Stimulated activated CD4-positive, alpha-beta T cell treated with anti-CD3 and anti-CD28 coated beads, Interleukin-1b, Interleukin-23, amount 100 ng/mL, for 1 hour (primary cell): ENCODE data around the gene PEX26.
"Not testable (repeated sequence)": the region's sequence is repeated elsewhere in the genome, so short reads cannot be mapped to it uniquely, and the experiment has no call there.

Experiments used
- DNase-seq, 2 donors: peaks; one replicate each; pipeline ENCODE4 v3.0.0-alpha.2; 2020; ENCODE audit warnings: low read depth in 2 of 2

PEX26 gene

DNA sequence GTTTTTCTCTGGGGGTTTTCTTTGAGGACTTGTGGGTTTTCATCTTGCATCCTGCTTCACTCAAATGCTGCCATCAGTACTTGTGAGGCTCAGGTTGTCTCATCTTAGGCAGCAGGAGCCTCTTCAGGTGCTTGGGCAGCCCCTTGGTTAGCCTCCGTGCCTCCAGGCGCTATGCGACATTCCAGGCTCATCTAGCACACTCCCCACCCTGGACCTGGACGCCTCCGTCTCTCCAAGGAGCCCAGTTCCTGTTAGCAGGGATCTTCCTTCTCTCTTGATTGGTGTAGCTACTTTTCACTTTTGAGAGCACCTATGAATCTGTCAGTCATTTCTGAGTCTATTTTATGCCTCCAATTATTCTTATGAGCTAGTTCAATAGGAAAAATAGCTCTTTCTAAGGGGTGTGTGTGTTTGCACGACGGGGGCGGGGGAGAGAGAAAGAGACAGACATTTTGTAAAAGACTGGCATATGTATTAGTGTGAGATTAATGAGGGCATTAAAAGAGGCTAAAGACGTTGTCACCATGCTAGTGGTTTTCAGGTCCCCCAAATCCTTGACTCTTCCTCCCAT lies 40.6 kb downstream of the PEX26 start:
- no peak for DNase-seq

DNA sequence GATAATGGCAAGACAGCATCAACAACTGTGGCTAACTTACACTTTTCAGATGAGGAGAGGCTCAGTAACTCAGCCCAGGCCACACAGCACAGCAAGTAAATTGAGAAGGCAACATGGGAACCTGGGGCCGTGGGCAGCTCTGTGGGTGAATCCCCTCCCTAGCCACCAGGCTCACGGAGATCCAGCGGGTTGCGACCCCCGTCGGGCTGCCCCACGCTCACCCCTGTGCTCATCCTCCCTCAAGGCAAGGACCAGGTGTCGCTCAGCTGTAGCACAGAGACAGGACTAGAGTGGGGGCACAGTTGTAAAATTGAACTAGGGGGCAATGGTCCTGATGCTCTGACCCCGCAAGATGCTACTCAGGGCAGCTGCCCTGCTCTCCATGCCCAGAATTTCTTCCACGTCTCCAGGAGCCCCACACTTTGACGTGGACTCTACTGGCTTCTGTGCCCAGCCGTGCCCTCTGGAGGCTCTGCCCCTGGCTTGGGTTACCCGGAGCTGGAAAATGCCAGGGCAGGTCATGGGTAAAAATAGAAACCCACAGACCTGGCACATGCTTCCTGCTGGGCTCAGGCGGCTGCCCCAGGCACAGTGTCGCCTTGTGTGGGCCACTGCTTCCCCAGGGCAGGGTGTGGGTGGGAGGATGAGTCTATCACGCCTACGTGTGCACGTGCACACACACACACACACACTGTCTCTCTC lies 41.8 kb downstream of the PEX26 start:
- no peak for DNase-seq

DNA sequence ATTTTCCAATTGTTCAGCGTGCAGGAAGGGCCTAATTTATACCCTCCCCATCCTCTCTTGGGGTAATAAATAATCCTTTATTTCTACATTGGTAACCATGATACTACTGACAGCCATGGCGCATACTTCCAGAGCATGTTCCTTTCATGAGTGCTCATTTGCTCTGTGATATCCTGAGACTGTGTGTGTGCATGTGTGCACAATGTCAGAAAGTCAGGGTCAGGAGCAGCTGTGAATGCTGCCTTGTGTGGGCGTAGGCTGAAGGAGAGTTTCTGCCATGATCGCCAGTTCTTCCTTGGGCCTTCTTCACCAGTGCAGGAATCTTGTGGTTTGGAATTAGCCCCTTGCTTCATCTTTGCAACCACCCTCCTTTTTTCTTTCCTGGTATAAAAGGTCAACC lies 43.1 kb downstream of the PEX26 start:
- no peak for DNase-seq

DNA sequence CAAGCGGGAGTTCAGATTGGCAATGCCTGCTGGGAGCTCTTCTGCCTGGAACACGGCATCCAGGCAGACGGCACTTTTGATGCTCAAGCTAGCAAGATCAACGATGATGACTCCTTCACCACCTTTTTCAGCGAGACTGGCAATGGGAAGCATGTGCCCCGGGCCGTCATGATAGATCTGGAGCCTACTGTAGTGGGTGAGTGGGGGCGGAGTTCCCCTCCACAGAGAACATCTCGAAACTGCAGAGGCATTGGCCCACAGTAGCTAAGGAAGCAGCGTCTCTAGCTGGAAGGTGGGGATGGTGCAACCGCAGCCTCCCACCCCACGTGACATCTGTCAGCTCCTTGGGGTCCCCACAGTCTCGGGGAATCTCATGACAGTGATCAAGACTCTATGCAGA lies 43.7 kb downstream of the PEX26 start:
- DNase-seq, result no peak

DNA sequence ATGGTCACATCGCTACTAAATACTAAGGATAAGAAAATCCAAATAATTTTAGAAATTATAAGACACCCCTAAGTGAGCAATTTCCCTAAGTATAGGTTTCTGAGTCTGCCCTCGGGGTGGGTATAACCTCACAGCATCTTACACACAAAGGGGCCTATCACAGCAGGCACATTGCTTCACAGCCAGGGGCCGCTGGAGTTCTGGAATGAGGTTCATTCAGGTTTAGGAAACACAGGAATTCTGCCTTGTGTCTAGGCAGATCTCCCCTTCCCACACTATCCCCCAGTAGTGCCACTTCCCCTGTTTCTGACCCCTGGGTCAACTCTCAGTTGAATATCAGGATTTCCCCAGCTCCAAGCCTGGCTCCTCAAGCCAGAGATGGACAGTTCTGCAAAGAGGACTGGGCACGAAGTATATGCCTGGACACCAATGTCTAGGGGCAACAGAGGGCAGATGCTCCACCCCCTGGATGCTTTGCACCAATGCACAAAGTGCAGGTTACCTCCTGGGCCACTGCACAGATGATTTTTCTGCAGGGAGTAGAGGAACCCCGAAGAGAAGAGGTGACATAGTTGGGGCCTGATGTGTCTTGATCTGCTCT lies 44.3 kb downstream of the PEX26 start:
- DNase-seq, result no peak

DNA sequence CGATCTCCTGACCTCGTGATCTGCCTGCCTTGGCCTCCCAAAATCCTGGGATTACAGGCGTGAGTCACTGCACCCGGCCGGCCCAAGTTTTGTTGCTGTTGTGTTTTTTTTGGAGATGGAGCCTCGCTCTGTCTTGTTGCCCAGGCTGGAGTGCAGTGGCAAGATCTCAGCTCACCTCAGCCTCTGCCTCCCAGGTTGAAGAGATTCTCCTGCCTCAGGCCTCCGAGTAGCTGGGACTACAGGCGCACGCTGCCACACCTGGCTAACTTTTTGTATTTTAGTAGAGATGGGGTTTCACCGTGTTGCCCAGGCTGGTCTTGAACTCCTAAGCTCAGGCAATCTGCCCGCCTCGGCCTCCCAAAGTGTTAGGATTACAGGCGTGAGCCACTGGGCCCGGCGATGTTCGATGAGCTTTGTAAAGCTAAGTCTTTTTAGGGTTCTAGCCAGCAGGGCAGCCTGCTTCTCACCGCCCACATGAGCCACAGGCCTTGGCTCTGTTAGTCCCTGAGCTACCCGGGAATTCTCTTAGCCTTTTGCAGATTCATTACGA lies 45.8 kb downstream of the PEX26 start:
- not testable (repeated sequence) for DNase-seq

DNA sequence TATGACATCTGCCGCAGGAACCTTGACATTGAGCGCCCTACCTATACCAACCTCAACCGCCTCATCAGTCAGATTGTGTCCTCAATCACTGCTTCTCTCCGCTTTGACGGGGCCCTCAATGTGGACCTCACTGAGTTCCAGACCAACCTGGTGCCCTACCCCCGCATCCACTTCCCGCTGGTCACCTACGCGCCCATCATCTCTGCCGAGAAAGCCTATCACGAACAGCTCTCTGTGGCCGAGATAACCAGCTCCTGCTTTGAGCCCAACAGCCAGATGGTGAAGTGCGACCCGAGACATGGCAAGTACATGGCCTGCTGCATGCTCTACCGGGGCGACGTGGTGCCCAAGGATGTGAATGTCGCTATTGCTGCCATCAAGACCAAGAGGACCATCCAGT lies 48.8 kb downstream of the PEX26 start:
- no peak for DNase-seq

DNA sequence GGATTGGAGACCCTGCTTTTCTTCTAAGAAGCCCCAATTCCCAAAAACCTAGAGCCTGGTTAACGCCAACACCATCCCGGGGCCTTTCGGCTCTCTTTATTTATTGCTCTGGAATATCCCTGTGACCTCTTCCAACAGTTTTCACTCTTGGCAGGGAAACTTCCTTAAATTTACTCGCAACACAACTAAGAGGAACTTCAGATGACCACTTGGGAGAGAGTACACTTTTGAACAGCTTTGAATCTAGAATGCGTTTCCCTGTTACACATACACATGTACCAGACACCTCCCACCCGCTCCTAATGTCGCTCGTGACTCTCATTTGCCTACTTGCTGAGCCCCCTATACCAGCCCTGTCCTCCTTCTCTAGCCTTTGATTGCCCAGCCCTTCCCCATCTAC lies 52.2 kb downstream of the PEX26 start:
- DNase-seq, result no peak

DNA sequence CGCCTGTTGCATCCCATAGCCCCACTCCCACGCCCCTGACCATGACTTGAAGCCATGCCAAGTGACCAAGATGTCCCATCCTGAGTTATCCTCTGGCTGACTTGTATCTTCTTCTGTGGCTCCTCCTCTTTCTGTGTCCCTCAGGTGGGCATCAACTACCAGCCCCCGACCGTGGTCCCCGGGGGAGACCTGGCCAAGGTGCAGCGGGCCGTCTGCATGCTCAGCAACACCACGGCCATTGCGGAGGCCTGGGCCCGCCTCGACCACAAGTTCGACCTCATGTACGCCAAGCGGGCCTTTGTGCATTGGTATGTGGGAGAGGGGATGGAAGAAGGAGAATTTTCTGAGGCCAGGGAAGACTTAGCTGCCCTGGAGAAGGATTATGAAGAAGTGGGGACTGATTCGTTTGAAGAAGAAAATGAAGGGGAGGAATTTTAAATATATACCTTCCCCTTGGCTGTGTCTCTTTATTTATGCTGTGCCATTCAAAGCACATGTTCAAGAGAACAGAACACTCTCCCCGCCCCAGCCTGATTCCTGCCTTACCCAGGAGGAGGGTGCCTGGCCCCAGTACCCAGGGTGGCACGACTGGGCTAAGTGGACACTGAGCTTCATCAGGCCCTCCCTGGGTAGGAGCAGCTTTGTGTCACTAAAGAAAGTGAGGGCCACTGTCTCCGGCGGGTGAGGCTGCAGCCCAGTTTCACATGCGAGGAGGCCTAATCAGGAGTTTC lies 53.1 kb downstream of the PEX26 start:
- DNase-seq, result no peak

DNA sequence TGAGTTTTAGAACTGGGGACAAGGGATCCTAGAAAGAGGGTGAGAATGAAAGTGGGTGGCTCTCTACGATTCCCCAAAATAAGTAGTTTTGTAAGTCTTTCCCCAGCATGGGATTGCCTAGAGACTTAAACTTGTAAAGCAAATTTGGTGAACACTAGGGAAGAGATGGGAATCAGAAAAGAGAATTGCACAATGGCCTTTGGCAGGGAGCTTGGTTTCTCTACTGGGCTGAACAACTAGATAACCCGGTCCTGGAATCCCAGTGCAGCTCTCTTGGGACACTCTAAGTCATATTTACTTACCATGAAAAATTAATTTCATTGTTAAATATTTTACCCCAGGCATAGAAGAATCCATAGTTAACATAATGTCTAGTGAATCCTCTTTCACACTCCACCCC lies 55.7 kb downstream of the PEX26 start:
- no peak for DNase-seq

DNA sequence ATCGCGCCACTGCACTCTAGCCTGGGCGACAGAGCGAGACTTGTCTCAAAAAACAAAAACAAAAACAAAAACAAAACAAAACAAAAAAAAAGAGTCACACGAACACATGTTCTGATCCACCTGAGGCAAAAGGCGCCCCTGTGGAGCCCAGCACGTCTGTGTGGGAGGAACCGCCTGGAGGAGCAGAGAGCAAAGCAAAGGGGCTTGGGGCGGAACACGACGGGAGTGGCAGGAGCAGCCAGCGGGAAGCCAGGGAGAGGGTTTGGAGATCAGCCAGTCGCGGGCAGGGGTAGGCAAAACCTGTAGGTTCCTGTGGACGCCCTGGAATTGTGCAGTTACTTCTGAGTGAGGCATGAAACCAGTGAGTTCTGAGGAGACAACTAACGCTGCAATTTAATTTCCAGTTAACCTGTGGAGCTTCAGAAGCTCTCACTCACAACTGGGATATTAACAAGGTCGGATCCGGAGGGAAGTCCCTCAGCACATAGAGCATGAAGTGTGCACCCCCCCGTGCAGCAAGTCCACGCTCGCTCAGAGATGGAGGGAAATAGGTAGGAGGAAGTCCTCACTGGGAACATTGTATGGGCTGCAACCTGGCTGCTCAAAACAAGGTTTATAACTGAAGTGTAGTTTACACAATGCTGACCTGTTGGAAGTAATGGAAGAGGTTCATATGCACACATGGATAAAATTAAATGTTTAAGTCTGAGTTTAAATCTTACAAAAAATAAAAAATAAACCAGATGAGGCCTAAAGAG lies 59.0 kb downstream of the PEX26 start:
- no peak for DNase-seq

DNA sequence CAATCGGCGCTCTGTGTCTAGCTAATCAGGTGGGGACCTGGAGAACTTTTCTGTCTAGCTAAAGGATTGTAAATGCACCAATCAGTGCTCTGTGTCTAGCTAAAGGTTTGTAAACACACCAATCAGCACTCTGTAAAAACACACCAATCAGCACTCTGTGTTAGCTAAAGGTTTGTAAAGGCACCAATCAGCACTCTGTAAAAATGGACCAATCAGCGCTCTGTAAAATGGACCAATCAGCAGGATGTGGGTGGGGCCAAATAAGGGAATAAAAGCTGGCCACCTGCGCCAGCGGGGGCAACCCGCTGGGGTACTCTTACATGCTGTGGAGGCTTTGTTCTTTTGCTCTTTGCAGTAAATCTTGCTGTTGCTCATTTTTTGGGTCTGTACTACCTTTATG lies 63.2 kb downstream of the PEX26 start:
- DNase-seq, result not testable (repeated sequence)

DNA sequence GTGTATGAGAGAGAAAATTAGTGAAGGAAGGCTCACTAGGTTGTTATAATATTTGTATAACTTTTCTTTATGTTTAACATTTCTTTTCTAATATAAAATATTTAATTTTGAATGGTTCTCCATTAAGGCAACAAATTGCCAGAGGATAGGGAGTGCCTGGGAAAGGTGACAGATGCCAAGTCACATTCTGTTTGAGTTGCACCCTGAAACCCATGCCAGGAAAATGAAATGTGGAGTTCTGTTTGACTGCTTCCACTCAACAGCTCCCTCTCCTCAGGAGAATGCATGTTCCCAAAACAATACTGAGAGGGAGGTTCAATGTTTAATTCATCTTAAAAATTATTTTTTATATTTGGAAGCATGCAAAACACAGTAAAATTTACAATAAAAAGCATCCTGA lies 66.3 kb downstream of the PEX26 start:
- no peak for DNase-seq

DNA sequence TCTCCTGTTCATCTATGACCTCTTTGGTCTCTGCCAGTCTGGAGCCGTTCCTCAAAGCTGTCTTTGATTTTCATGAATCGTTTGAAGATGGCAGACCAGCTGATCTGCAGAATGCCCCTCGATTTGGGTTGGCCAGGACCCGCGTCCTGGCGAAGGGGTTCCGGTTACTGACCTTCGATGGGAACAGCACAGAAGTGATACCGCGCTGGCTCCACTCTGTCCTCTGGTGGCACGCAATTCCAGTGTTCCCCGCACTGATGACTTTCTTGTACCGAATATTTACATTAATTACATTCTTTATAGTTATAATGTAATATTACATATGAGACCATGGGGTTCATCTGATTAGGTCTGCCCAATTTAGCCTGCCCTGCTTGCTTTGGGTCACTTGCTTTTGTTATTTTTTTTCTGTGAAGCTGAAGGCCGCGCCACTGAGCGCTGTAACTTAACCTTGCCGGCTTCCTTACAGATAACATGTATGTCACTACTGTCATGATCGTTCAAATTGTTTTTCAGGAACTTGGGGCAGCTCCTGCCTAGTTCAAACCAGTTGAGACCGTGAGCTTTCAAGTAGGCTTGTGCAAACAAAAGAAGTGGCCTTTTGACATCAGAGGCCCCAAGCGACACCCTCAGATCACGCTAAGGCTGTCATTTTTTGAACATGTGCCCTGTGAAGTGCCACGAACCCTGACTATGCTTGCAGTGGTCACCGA lies 68.0 kb downstream of the PEX26 start:
- no peak for DNase-seq

DNA sequence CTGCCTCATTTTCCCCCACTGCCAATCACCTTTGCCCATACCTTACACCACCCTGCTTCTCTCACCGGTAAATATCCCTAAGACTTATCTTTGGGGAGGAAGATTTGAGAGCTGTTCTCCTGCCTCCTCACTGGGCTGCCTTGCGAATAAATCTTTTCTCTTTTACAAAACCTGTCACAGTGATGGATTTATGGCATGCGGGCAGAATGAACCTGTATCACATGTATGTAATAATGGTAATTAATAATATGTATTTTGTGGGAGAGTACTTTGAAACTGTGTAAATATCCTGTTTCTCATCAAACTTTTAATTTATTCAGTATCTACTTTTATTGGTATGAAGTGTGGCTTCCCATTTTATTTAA lies 68.6 kb downstream of the PEX26 start:
- no peak for DNase-seq

DNA sequence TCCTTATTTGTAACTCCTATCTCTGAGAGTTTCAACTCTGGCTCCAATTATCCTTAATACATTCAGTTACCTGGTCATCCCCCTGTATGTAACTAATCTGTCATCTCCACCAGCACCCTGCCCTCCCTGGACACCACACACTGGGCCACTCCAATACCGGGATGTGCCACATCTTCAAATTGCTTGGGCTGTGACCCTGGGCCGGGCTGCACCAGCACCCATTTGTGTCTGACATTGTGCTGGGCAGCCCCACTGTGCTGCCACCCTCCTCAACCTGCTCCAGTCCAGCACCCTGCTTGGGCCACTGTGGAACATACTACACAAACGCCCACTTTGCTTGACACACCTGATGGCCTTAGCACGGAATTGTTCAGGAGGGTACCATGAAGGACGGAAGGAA lies 70.0 kb downstream of the PEX26 start:
- no peak for DNase-seq

DNA sequence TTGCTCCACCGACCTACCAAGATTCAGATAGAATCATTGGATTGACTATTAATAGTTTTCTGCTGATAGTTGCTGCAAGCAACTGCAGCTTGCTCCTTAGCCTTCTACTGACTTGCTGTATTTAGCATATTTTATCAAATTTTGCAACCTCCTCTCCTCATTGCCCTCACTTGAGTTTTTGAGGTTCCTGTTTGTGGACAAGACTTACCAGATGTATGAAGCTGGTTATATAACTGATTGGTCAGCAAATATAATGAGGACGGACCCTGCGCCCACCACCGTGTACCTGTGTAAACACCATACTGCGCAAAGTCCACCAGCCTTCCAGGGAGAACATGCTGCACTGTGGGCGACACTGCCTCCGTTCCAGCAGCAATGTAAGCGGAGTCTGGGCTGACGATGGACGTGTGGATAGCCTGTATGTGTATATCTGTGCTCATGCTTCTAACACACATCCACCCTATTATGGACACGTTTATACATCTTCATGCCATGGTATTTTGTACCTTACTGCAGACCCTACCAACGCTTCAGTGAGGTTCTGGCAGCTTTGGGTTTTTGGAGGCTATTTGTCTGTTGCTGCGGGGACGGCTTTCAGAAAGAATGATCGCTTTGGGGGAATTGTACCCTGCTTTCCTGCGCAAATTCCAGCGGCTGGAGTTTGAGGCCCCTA lies 70.6 kb downstream of the PEX26 start:
- no peak for DNase-seq

DNA sequence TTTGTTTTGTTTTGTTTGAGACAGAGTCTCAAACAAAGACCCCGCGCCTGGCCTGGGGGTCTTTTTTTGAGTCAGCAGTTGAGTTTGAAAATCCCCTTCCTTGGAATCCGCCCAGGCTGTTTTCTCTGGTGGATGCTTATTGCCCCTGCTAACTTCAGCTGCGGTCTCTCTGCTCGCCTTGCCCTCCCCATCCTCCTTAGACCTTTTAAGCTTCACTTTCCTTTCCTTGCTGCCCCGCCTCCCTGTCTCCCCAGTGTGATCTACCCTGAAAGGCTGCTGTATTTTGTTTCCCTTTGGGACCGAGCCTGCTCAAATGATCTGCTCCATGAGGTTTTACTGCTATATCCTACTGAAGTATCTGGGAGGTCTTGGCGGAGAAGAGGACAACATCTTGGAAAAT lies 74.7 kb downstream of the PEX26 start:
- DNase-seq, result no peak

DNA sequence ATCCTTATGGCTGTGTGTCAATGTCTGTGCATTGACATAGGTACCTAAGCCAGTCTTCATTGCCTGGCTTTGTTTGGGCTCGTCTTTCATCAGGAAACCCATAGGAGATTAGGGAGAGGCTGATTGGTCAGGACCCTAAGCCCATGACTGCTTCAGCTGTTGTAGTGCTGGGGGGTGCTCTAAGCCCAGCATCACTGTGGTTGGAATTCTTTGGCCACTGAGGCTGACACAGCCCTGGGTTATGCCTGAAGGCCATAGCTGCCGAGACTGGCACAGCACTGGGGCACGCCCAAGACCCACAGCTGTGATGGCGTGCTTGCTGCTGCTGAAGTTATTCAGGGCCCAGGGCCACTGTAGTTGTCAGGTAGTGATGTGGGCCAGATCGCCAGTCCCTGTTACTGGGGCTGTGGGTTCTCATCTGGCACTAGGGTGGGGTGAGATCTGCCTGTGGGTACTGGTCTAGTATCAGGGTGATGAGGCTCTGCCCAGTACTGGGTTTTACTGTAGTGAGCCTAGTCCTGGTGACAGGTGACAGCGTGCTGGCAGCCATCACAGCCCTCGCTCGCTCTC lies 77.1 kb downstream of the PEX26 start:
- no peak for DNase-seq
